Measurements from ENCODE around the gene KCNQ1.

DNA sequence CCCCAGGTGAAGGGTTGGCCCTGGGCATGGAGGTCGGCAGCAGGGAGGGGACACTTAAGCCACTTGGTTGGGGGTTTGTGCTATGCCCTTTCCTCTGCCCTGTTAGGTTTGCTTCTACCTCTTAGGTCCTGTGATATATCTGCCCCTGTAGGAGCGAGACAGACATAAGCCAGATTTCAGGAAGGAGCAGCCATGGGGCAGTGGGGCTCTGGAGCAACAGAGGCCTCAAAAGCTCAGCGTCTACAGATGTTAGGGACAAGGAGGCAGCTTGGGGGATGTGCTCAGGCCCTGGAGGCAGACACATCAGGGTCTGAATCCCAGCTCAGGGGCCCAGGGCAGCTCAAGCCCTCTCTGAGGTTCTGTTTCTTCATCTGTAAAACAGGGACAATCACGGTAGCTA, 282.2 kb downstream of the KCNQ1 start:
- TF ChIP-seq ZBTB7A (IDR thresholded peaks at IDR 0.05; ENCODE audit: borderline replicate concordance, control insufficient read depth, low read depth, low read length) (no peak), RAD21 (CRISPR knock-in tag; conservative IDR thresholded peaks at IDR 0.05 in 1 of 2, IDR thresholded peaks at IDR 0.05 in 1 of 2) (no peak), PHB2 (IDR thresholded peaks at IDR 0.05; ENCODE audit: low read depth) (no peak), GATA2 (CRISPR knock-in tag; IDR thresholded peaks at IDR 0.05) (no peak), L3MBTL2 (IDR thresholded peaks at IDR 0.05) (no peak), NR3C1 (CRISPR knock-in tag; IDR thresholded peaks at IDR 0.05) (no peak), JUND (IDR thresholded peaks at IDR 0.05; ENCODE audit: borderline replicate concordance, low read depth, low read length) (no peak), JUND (tag; IDR thresholded peaks at IDR 0.05; ENCODE audit: borderline replicate concordance, low read depth, low read length) (no peak)
- TF ChIP-seq, protein P1, sequence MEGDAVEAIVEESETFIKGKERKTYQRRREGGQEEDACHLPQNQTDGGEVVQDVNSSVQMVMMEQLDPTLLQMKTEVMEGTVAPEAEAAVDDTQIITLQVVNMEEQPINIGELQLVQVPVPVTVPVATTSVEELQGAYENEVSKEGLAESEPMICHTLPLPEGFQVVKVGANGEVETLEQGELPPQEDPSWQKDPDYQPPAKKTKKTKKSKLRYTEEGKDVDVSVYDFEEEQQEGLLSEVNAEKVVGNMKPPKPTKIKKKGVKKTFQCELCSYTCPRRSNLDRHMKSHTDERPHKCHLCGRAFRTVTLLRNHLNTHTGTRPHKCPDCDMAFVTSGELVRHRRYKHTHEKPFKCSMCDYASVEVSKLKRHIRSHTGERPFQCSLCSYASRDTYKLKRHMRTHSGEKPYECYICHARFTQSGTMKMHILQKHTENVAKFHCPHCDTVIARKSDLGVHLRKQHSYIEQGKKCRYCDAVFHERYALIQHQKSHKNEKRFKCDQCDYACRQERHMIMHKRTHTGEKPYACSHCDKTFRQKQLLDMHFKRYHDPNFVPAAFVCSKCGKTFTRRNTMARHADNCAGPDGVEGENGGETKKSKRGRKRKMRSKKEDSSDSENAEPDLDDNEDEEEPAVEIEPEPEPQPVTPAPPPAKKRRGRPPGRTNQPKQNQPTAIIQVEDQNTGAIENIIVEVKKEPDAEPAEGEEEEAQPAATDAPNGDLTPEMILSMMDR (IDR thresholded peaks at IDR 0.05 in 2 of 3, conservative IDR thresholded peaks at IDR 0.05 in 1 of 3; ENCODE audit: insufficient read depth in 2 of 3, low read depth in 1 of 3, low read length in 3 of 3) = no peak
- TF ChIP-seq, protein P2, sequence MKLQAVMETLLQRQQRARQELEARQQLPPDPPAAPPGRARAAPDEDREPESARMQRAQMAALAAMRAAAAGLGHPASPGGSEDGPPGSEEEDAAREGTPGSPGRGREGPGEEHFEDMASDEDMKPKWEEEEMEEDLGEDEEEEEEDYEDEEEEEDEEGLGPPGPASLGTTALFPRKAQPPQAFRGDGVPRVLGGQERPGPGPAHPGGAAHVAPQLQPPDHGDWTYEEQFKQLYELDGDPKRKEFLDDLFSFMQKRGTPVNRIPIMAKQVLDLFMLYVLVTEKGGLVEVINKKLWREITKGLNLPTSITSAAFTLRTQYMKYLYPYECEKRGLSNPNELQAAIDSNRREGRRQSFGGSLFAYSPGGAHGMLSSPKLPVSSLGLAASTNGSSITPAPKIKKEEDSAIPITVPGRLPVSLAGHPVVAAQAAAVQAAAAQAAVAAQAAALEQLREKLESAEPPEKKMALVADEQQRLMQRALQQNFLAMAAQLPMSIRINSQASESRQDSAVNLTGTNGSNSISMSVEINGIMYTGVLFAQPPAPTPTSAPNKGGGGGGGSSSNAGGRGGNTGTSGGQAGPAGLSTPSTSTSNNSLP (IDR thresholded peaks at IDR 0.05; ENCODE audit: borderline replicate concordance, low read depth, low read length) = no peak
